ENCODE data around the gene ZSCAN2. TPM values are rescaled to one million over a fixed set of nuclear protein-coding genes. Genes with fewer than 3 reads are reported as not detected.

The ZSCAN2 gene
- total and polyA plus RNA-seq, 2 of the 4 experiments (the other 2 are of a cell fraction), result 10.4 to 18.3 TPM

GRCh38 chr15:84654689-84655453 lies 54.1 kb downstream of the ZSCAN2 start (continued):
- TF ChIP-seq SMC3 (IDR thresholded peaks at IDR 0.05; ENCODE audit: low read depth, low read length) (peak; percentile 66), RFX5 (IDR thresholded peaks at IDR 0.05; ENCODE audit: low read depth, low read length) (no peak)

DNA sequence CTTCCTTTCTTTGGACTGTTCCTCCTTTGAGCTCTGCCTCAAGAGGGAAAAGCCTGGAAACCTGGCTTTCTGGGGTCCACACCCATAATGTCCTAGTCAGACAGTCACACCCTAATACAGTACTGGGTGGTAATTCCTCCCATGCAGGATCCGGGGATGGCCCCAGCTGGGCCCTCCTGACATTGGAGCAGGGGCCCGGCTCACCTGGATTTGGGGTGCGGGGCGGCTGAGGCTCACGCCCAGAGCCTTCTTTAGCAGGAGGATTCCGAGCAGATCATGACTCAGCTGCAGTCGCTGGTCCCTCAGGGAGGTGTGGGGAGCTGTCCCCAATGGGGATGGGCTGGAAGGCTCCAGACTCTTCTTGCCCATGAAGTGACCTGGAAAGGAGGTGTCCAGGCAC lies 56.2 kb downstream of the ZSCAN2 start:
- DNase-seq (no peak), ATAC-seq (ENCODE audit: low read depth) (no peak)
- in situ Hi-C loops (cut with MboI; ENCODE audit: low sequenced_read_pairs), result no loop called here
- Histone ChIP-seq H4K5ac (ENCODE audit: low read depth, low read length) (no peak overlapping the region), H3K9me1 (ENCODE audit: insufficient read depth, low read length) (peaks cover 13% of the 10 kb centered on the region), H3K4me3 (ENCODE audit: insufficient read depth, low read depth, low read length) (no peak overlapping the region), H3K23ac (ENCODE audit: low read depth, low read length) (peak overlapping the region; percentile 31; the same call in 1 of the 2 replicates), H3K9me3 (ENCODE audit: control insufficient read depth, insufficient read depth, low read length) (no peaks in the 10 kb centered on the region), H3K79me1 (ENCODE audit: low read depth in 1 of 2, low read length in 2 of 2) (peaks cover 14 to 38% of the 10 kb centered on the region in 2 experiments), H3K27ac (ENCODE audit: insufficient read depth, low read length) (no peak overlapping the region), H2AFZ (replicated peaks; ENCODE audit: low read length, poor library complexity) (no peak overlapping the region), H4K91ac (ENCODE audit: insufficient read depth, low read depth, low read length) (no peak overlapping the region; the same call in 1 of the 2 replicates), H4K8ac (ENCODE audit: low read depth in 2 of 2, low read length in 2 of 2) (no peak overlapping the region), H3K9ac (ENCODE audit: low read depth, low read length) (no peak overlapping the region), H2BK120ac (ENCODE audit: low read depth, low read length) (no peak overlapping the region), H4K20me1 (ENCODE audit: insufficient read depth, low read length) (no peaks in the 10 kb centered on the region), H2AK5ac (ENCODE audit: low read depth, low read length) (no peak overlapping the region), H3K14ac (replicated peaks; ENCODE audit: low read depth, low read length) (no peak overlapping the region), H2BK5ac (ENCODE audit: low read depth, low read length, poor library complexity, severe bottlenecking) (no peak overlapping the region), H2BK15ac (ENCODE audit: low read depth, low read length) (no peak overlapping the region), H3K27me3 (ENCODE audit: control insufficient read depth, insufficient read depth, low read length) (no peaks in the 10 kb centered on the region), H3K4me1 (ENCODE audit: control insufficient read depth, insufficient read depth, low read length) (peaks cover 9% of the 10 kb centered on the region), H3K56ac (ENCODE audit: extremely low read depth, insufficient read depth, low read length) (no peak overlapping the region), H3K36me3 (ENCODE audit: control insufficient read depth, insufficient read depth, low read length) (no peaks in the 10 kb centered on the region), H3K4me2 (ENCODE audit: low read depth, low read length) (no peak overlapping the region), H2AK9ac (replicated peaks; ENCODE audit: low read depth, low read length, poor library complexity) (peak overlapping the region; percentile 82), H2BK20ac (ENCODE audit: low read depth, low read length) (no peak overlapping the region), H3K18ac (ENCODE audit: low read depth, low read length) (no peak overlapping the region), H3K4ac (ENCODE audit: low read depth, low read length) (no peak overlapping the region)
- no TSS peak for BruUV-seq (replicated peaks)
- WGBS, 2 experiments (ENCODE audit: extremely low coverage in 2 of 2, insufficient read length in 1 of 2), result no CpG with 5 or more reads among the region's 7 CpGs
- intact Hi-C loops (cut with micrococcal nuclease), result loop anchor here (5.0 kb wide), 2 partner anchors 70 to 385 kb away; no protein-coding TSS in a partner anchor
- ChIA-PET CTCF (no interaction called here), POLR2A (ENCODE audit: unreplicated experiment) (no interaction called here)
- dilution Hi-C loops (cut with HindIII; ENCODE audit: low sequenced_read_pairs, unreplicated experiment), result no loop called here
- TF ChIP-seq CHD1 (IDR thresholded peaks at IDR 0.05; ENCODE audit: low read depth, low read length), result no peak
- no peak for TF ChIP-seq ELK1 (IDR thresholded peaks at IDR 0.05; ENCODE audit: borderline replicate concordance, low read depth, low read length)
- TF ChIP-seq FOS (IDR thresholded peaks at IDR 0.05; ENCODE audit: low read depth, low read length), result no peak
- TF ChIP-seq NFE2L2 (IDR thresholded peaks at IDR 0.05; ENCODE audit: low read depth, low read length), result no peak
- no peak for TF ChIP-seq RFX5 (IDR thresholded peaks at IDR 0.05; ENCODE audit: low read depth, low read length)
- TF ChIP-seq BHLHE40 (IDR thresholded peaks at IDR 0.05; ENCODE audit: low read depth, low read length), result no peak
- no peak for TF ChIP-seq CEBPB (IDR thresholded peaks at IDR 0.05; ENCODE audit: low read depth, low read length)
- TF ChIP-seq MXI1 (IDR thresholded peaks at IDR 0.05; ENCODE audit: borderline replicate concordance, low read depth, low read length), result no peak
- no peak for TF ChIP-seq MAFK (IDR thresholded peaks at IDR 0.05; ENCODE audit: low read depth, low read length)
- TF ChIP-seq MAZ (IDR thresholded peaks at IDR 0.05; ENCODE audit: borderline replicate concordance, low read depth, low read length), result no peak
- TF ChIP-seq SMC3 (IDR thresholded peaks at IDR 0.05; ENCODE audit: low read depth, low read length), result no peak
- TF ChIP-seq CTCF (conservative IDR thresholded peaks at IDR 0.05; ENCODE audit: low read depth, low read length), result no peak
- no peak for TF ChIP-seq RAD21 (IDR thresholded peaks at IDR 0.05; ENCODE audit: low read length)
- TF ChIP-seq RCOR1 (IDR thresholded peaks at IDR 0.05; ENCODE audit: insufficient replicate concordance, low read length), result no peak

Measured in IMR-90 (cell line).